Tibial artery (tissue), 4 donors: ENCODE data around the gene CCBE1.

ENCODE experiments used
- DNase-seq, 2 donors: peaks; one replicate each; pipeline ENCODE4 v3.0.0-alpha.2; 2019
- H3K27ac ChIP-seq, 2 donors: fragments of 200-600 bp; sonication (generic) in 1 of 2; 1 replicate in 1 of 2; 2 replicates in 1 of 2; pipeline ENCODE4 v1.5.1; 2018 to 2019; ENCODE audit warnings: mild to moderate bottlenecking in 1 of 2
- H3K27me3 ChIP-seq, 2 donors: fragments of 200-600 bp; sonication (generic) in 1 of 2; one replicate each; pipeline versions ENCODE4 v1.5.1 to v1.6.0; 2016 to 2019
- H3K36me3 ChIP-seq, 3 donors: fragments of 200-600 bp; sonication (generic) in 2 of 3; one replicate each; pipeline ENCODE4 v1.5.1; 2016 to 2019; ENCODE audit warnings: mild to moderate bottlenecking in 2 of 3
- H3K4me1 ChIP-seq, 4 donors: fragments of 200-600 bp; sonication (generic) in 2 of 4; 1 replicate in 3 of 4; 2 replicates in 1 of 4; pipeline ENCODE4 v1.5.1; 2016 to 2019
- H3K4me3 ChIP-seq, 2 donors: fragments of 200-600 bp; sonication (generic) in 1 of 2; 1 replicate in 1 of 2; 2 replicates in 1 of 2; pipeline ENCODE4 v1.5.1; 2018 to 2019; ENCODE audit warnings: mild to moderate bottlenecking in 2 of 2
- H3K9me3 ChIP-seq, 3 donors: fragments of 200-600 bp; sonication (generic) in 1 of 3; one replicate each; pipeline ENCODE4 v1.5.1; 2016 to 2019
- intact Hi-C: fragments of 100-400 bp; cut with DNase I; formaldehyde crosslinking; loops from one replicate; pipeline ENCODE4 v1.15.0; 2023; ENCODE audit warnings: low total_unique reads
- TF ChIP-seq, protein P1 (sequence below), 2 experiments: fragments of 200-600 bp in 1 of 2; fragments of 450-650 bp in 1 of 2; IDR thresholded peaks; one replicate each; pipeline ENCODE4 v1.5.1; 2017 to 2019; ENCODE audit warnings: antibody characterized with exemption in 2 of 2, mild to moderate bottlenecking in 1 of 2, moderate library complexity in 1 of 2

The CCBE1 gene

DNA sequence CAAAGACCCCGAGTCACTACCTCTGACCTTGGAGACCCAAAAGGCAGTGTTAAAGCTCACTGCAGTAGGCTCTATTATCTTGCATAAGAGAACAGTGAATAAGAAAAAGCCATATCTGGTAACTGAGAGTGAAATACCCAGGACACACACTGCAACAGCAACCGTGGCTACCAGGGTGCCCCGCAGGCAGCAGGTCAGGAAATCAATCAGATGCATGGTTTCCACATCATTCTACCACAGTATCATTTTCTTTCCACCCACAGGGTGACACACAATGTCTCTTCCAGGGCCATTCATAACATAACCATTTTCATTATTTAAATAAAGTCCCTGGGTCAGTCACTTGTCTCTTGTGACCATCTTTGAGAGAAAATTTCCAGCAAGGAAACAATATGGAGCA, 131.3 kb downstream of the CCBE1 start:
- Histone ChIP-seq H3K27ac (no peak overlapping the region), H3K9me3 (no peaks in the 10 kb centered on the region), H3K4me1 (no peaks in the 10 kb centered on the region), H3K4me3 (no peak overlapping the region), H3K27me3 (peaks cover 0 to 2% of the 10 kb centered on the region in 2 donors), H3K36me3 (no peaks in the 10 kb centered on the region)
- TF ChIP-seq, protein P1, sequence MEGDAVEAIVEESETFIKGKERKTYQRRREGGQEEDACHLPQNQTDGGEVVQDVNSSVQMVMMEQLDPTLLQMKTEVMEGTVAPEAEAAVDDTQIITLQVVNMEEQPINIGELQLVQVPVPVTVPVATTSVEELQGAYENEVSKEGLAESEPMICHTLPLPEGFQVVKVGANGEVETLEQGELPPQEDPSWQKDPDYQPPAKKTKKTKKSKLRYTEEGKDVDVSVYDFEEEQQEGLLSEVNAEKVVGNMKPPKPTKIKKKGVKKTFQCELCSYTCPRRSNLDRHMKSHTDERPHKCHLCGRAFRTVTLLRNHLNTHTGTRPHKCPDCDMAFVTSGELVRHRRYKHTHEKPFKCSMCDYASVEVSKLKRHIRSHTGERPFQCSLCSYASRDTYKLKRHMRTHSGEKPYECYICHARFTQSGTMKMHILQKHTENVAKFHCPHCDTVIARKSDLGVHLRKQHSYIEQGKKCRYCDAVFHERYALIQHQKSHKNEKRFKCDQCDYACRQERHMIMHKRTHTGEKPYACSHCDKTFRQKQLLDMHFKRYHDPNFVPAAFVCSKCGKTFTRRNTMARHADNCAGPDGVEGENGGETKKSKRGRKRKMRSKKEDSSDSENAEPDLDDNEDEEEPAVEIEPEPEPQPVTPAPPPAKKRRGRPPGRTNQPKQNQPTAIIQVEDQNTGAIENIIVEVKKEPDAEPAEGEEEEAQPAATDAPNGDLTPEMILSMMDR (IDR thresholded peaks at IDR 0.05), result no peak
- DNase-seq, result no peak
- intact Hi-C loops, result no loop called here

DNA sequence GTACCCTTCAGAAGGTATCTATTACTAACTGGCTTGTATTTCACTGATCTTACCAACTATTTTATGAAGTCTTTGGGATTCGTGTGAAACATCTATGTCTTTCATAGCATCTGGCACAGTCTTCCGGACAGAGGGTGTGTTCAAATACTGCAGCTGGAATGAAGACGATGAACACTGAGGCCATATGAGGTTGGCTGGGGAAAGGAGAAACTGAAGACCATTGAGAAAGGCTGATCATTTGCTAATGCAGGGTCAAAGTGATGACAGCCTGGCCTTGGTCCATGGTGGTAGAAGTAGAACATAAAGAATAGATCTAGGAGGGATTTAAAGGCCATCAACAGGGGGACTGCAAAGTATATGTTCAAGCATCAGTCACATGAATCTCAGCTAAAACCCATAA, 132.7 kb downstream of the CCBE1 start:
- no peaks in the 10 kb centered on the region for H3K27me3 ChIP-seq
- DNase-seq, result no peak

DNA sequence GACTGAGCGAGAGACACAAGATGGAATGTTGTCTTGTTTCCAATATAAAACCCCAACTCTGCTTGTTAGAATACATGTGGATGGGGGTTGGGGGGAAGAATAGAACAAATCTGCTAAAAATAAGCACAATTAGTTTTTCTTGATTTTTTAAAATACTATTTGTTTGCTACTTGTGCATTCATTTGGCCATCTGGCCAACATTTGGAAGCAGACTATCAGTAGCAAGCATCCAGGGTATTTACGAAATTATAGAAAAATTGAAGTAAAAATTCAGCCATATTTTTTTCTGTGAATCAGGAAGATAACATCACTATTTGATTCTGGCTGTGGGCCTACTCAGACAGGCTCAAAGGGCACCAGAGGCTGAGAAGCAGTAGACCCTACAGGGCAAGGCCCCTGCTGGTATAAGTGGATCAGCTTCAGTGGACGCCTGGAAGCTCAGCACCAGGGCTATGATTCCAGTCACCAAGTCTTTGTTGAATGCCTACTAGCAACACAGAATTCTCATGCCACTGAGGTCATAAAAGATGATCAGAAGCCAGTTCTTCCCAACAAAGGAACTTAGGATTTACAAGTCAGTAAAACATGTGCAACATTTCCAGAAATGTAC, 133.9 kb downstream of the CCBE1 start:
- Histone ChIP-seq H3K4me3 (no peak overlapping the region), H3K9me3 (no peaks in the 10 kb centered on the region), H3K27ac (no peak overlapping the region), H3K4me1 (no peaks in the 10 kb centered on the region), H3K36me3 (no peaks in the 10 kb centered on the region), H3K27me3 (no peaks in the 10 kb centered on the region)
- intact Hi-C loops, result no loop called here
- DNase-seq, result no peak
- TF ChIP-seq, protein P1 (IDR thresholded peaks at IDR 0.05), result no peak

More for the DNA sequence above, 132.7 kb downstream of the CCBE1 start:
- no peaks in the 10 kb centered on the region for H3K36me3 ChIP-seq
- H3K4me3 ChIP-seq, result no peak overlapping the region
- intact Hi-C loops, result no loop called here
- H3K9me3 ChIP-seq, result no peaks in the 10 kb centered on the region
- H3K4me1 ChIP-seq, result no peaks in the 10 kb centered on the region
- no peak overlapping the region for H3K27ac ChIP-seq
- TF ChIP-seq, protein P1 (IDR thresholded peaks at IDR 0.05), result no peak

DNA sequence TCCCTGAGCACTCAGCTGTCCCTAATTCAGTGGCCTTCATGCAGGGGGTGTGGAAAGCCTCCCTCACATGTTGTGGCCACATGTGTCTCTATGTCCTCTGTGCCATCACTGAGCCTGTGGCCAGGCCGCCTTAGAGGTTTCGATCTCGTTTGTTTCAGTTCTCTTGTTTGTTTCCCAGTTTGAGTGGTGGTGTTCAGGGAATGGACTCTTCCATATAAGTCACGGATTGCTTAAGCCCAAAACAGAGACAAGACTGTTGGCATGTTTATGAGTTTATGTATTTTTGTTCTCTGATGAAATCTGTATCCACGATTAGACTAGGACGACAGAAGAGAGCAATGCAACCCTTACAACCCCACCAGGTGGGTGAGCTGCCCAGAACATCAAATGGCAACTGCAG, 134.5 kb downstream of the CCBE1 start:
- H3K27ac ChIP-seq, result no peak overlapping the region
- TF ChIP-seq, protein P1 (IDR thresholded peaks at IDR 0.05), result no peak
- no peaks in the 10 kb centered on the region for H3K36me3 ChIP-seq
- DNase-seq, result no peak
- intact Hi-C loops, result no loop called here
- H3K9me3 ChIP-seq, result no peaks in the 10 kb centered on the region
- no peaks in the 10 kb centered on the region for H3K4me1 ChIP-seq
- no peaks in the 10 kb centered on the region for H3K27me3 ChIP-seq
- no peak overlapping the region for H3K4me3 ChIP-seq

DNA sequence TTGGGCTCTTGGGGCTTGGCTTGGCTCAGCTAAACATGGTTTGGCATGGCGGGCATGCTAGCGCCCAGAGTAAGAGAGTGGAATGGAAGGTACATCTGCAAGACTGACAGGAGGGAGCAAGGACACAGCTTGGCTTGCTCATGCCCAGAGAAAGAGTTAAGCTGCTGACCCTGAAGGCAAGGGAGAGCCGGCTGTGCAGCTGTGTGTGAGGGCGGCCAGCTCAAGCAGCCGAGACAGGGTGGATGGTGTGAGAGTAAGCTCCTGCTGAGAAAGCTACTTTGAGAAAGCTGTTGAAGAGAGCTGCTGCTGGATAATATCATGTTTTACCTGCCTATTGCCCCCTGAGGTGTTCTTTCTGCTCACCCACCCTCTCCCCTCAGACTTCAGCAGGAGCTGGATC, 135.6 kb downstream of the CCBE1 start:
- no peak overlapping the region for H3K4me3 ChIP-seq
- TF ChIP-seq, protein P1 (IDR thresholded peaks at IDR 0.05), result no peak
- H3K9me3 ChIP-seq, result peaks cover 0 to 6% (median 0%) of the 10 kb centered on the region in 3 donors
- intact Hi-C loops, result no loop called here
- no peaks in the 10 kb centered on the region for H3K4me1 ChIP-seq
- H3K27me3 ChIP-seq, result no peaks in the 10 kb centered on the region
- H3K36me3 ChIP-seq, result no peaks in the 10 kb centered on the region
- DNase-seq, result no peak
- H3K27ac ChIP-seq, result no peak overlapping the region

DNA sequence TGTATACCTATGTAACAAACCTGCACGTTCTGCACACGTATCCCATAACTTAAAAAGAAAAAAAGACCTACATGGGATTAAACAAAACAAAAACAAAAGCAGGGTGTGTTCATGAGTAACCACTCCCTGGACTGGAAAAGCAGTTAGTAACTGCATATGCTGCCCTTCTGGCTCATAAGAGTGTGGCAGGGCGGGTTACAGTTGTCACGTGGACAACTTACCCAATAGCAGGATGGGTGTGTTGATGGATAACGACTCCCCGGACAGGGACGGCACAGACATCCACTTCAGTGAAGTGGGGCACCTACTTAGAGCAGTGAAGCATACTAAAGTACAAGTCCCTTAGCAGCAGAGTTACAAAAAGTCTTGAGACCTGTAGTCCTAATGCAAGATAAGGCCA, 136.7 kb downstream of the CCBE1 start:
- no peaks in the 10 kb centered on the region for H3K27me3 ChIP-seq
- intact Hi-C loops, result no loop called here
- H3K4me3 ChIP-seq, result no peak overlapping the region
- DNase-seq, result no peak
- no peaks in the 10 kb centered on the region for H3K36me3 ChIP-seq
- peaks cover 0 to 6% (median 0%) of the 10 kb centered on the region in 3 donors for H3K9me3 ChIP-seq
- TF ChIP-seq, protein P1 (IDR thresholded peaks at IDR 0.05), result no peak
- H3K4me1 ChIP-seq, result no peaks in the 10 kb centered on the region
- no peak overlapping the region for H3K27ac ChIP-seq
